H1 (cell line): ENCODE measurements around the gene LAYN. TPM values are rescaled to one million over a fixed set of nuclear protein-coding genes. Genes with fewer than 3 reads are reported as not detected.
A peak's percentile ranks its signal among the peaks of the same experiment; 100 is the strongest.

ENCODE experiments used
- CTCF ChIA-PET: fragments of 300-600 bp; sonication (Branson Sonifier 250); formaldehyde crosslinking; loops from one replicate; lab custom pipeline; 2021; ENCODE audit not compliant: partially characterized antibody; lab: Charles Lee
- POLR2A ChIA-PET: fragments of 300-600 bp; sonication (Branson Sonifier 250); formaldehyde crosslinking; loops from one replicate; lab custom pipeline; 2021; ENCODE audit warnings: inconsistent platforms; ENCODE audit not compliant: partially characterized antibody; lab: Charles Lee
- DNase-seq, 2 experiments: peaks; one replicate each; pipeline versions ENCODE4 v3.0.0 to v3.0.0-alpha.2; 2010 to 2022; ENCODE audit warnings: low spot score in 2 of 2, low read depth in 1 of 2, mixed read lengths in 1 of 2
- FAIRE-seq: peaks from 2 replicates; lab custom pipeline; 2011; peaks lifted over from hg19 to GRCh38; lab: Jason Lieb, UNC
- H2AFZ ChIP-seq: 2 replicates; pipeline ENCODE4 v1.8.1; 2012; ENCODE audit warnings: low read length, inconsistent platforms
- H2AK5ac ChIP-seq: 2 replicates; pipeline ENCODE4 v1.6.1; 2013; ENCODE audit warnings: low read depth, low read length
- H2BK120ac ChIP-seq: replicated peaks from 2 replicates; pipeline ENCODE3; 2013; ENCODE audit warnings: low read depth, low read length, inconsistent platforms
- H2BK12ac ChIP-seq: 2 replicates; pipeline ENCODE4 v1.6.1; 2013; ENCODE audit warnings: low read depth, low read length
- H2BK15ac ChIP-seq: 2 replicates; pipeline ENCODE4 v1.6.1; 2013; ENCODE audit warnings: low read length
- H2BK20ac ChIP-seq: 2 replicates; pipeline ENCODE4 v1.6.1; 2013; ENCODE audit warnings: low read length
- H2BK5ac ChIP-seq: 2 replicates; pipeline ENCODE4 v1.6.1; 2013; ENCODE audit warnings: low read depth, low read length
- H3K14ac ChIP-seq: 2 replicates; pipeline ENCODE4 v1.6.1; 2013; ENCODE audit warnings: inconsistent platforms; ENCODE audit not compliant: insufficient read length
- H3K18ac ChIP-seq: 2 replicates; pipeline ENCODE4 v1.6.1; 2013; ENCODE audit warnings: low read length; ENCODE audit errors: extremely low read depth
- H3K23ac ChIP-seq: 2 replicates; pipeline ENCODE4 v1.6.1; 2013; ENCODE audit warnings: inconsistent platforms; ENCODE audit not compliant: insufficient read length
- H3K23me2 ChIP-seq: 2 replicates; pipeline ENCODE4 v1.6.1; 2013; ENCODE audit warnings: low read depth, low read length
- H3K27ac ChIP-seq: 2 replicates; pipeline ENCODE4 v1.6.1; 2011; ENCODE audit warnings: low read depth, low read length, inconsistent platforms
- H3K27me3 ChIP-seq, 4 experiments: replicated peaks in 1 of 4; 1 replicate in 1 of 4; 2 replicates in 3 of 4; pipeline versions ENCODE4 v1.6.1 to v1.8.1; 2011 to 2013; ENCODE audit warnings: low read length in 3 of 4, mild to moderate bottlenecking in 3 of 4, inconsistent platforms in 2 of 4, mixed read lengths in 2 of 4, moderate library complexity in 1 of 4; ENCODE audit not compliant: control insufficient read depth in 3 of 4, insufficient read depth in 3 of 4; ENCODE audit errors: extremely low read depth in 1 of 4
- H3K36me3 ChIP-seq, 4 experiments: 2 replicates each; pipeline versions ENCODE4 v1.6.1 to v1.8.1; 2011 to 2013; ENCODE audit warnings: mild to moderate bottlenecking in 4 of 4, low read length in 3 of 4, moderate library complexity in 2 of 4, control low read depth in 1 of 4, inconsistent platforms in 1 of 4; ENCODE audit not compliant: insufficient read depth in 4 of 4, control insufficient read depth in 2 of 4
- H3K4ac ChIP-seq: replicated peaks from 2 replicates; pipeline ENCODE3; 2013; ENCODE audit warnings: low read length, low read depth, mixed read lengths, inconsistent platforms; ENCODE audit not compliant: insufficient read length
- H3K4me1 ChIP-seq, 4 experiments: replicated peaks in 1 of 4; 1 replicate in 1 of 4; 2 replicates in 3 of 4; pipeline versions ENCODE4 v1.6.1 to v1.8.1; 2011 to 2013; ENCODE audit warnings: low read length in 3 of 4, inconsistent platforms in 2 of 4, mixed read lengths in 1 of 4; ENCODE audit not compliant: insufficient read depth in 4 of 4, control insufficient read depth in 3 of 4
- H3K4me2 ChIP-seq, 2 experiments: 2 replicates each; pipeline versions ENCODE4 v1.6.1 to v1.8.1; 2011 to 2013; ENCODE audit warnings: low read depth in 2 of 2, low read length in 2 of 2, control low read depth in 1 of 2, inconsistent platforms in 1 of 2, mild to moderate bottlenecking in 1 of 2; ENCODE audit not compliant: insufficient read depth in 1 of 2
- H3K4me3 ChIP-seq, 4 experiments: fragments of 200-600, 300-600 bp in 1 of 4; sonication (generic), shearing (Covaris generic), sonication (Bioruptor Twin) in 1 of 4; 2 replicates each; pipeline versions ENCODE4 v1.5.1 to v1.8.1; 2011 to 2016; ENCODE audit warnings: low read length in 4 of 4, low read depth in 3 of 4, control low read depth in 2 of 4, inconsistent platforms in 2 of 4, mild to moderate bottlenecking in 2 of 4, mixed read lengths in 1 of 4, moderate library complexity in 1 of 4; ENCODE audit not compliant: insufficient read depth in 2 of 4; ENCODE audit errors: extremely low read depth in 1 of 4
- H3K56ac ChIP-seq: replicated peaks from 2 replicates; pipeline ENCODE3; 2013; ENCODE audit warnings: low read depth, mild to moderate bottlenecking, mixed read lengths, low read length, inconsistent platforms; ENCODE audit not compliant: insufficient read length
- H3K79me1 ChIP-seq: 2 replicates; pipeline ENCODE4 v1.6.1; 2013; ENCODE audit warnings: low read depth, low read length, control low read depth
- H3K79me2 ChIP-seq, 2 experiments: 2 replicates each; pipeline versions ENCODE4 v1.6.1 to v1.8.1; 2012 to 2013; ENCODE audit warnings: low read length in 2 of 2, mild to moderate bottlenecking in 2 of 2, inconsistent platforms in 1 of 2; ENCODE audit not compliant: insufficient read depth in 2 of 2, control insufficient read depth in 1 of 2
- H3K9ac ChIP-seq, 4 experiments: replicated peaks in 1 of 4; 1 replicate in 1 of 4; 2 replicates in 3 of 4; pipeline versions ENCODE4 v1.6.1 to v1.8.1; 2011 to 2013; ENCODE audit warnings: low read depth in 3 of 4, low read length in 3 of 4, control low read depth in 2 of 4, mild to moderate bottlenecking in 2 of 4, moderate library complexity in 2 of 4, inconsistent platforms in 1 of 4; ENCODE audit errors: extremely low read depth in 1 of 4
- H3K9me3 ChIP-seq, 2 experiments: 2 replicates each; pipeline versions ENCODE4 v1.6.1 to v1.8.1; 2012 to 2013; ENCODE audit warnings: mild to moderate bottlenecking in 2 of 2, moderate library complexity in 2 of 2, control low read depth in 1 of 2, inconsistent platforms in 1 of 2, low read depth in 1 of 2, low read length in 1 of 2, mixed read lengths in 1 of 2; ENCODE audit not compliant: insufficient read depth in 2 of 2
- H4K20me1 ChIP-seq, 2 experiments: replicated peaks in 1 of 2; 2 replicates each; pipeline versions ENCODE3 to v1.8.1; 2011 to 2013; ENCODE audit warnings: inconsistent platforms in 2 of 2, low read length in 2 of 2, mild to moderate bottlenecking in 1 of 2; ENCODE audit not compliant: insufficient read depth in 2 of 2, control insufficient read depth in 1 of 2
- H4K5ac ChIP-seq: 2 replicates; pipeline ENCODE4 v1.6.1; 2013; ENCODE audit warnings: low read length, low read depth, mixed read lengths, inconsistent platforms; ENCODE audit not compliant: insufficient read length
- H4K8ac ChIP-seq: 2 replicates; pipeline ENCODE4 v1.8.0; 2013; ENCODE audit warnings: mild to moderate bottlenecking, moderate library complexity, low read length, inconsistent platforms; ENCODE audit not compliant: insufficient read depth; ENCODE audit errors: extremely low read depth
- H4K91ac ChIP-seq: replicated peaks from 2 replicates; pipeline ENCODE3; 2013; ENCODE audit warnings: low read length, mixed read lengths, inconsistent platforms; ENCODE audit not compliant: insufficient read length
- ATF3 ChIP-seq: IDR thresholded peaks from 2 replicates; pipeline ENCODE4 v1.6.1; 2011; ENCODE audit warnings: low read depth, mild to moderate bottlenecking, low read length; ENCODE audit not compliant: insufficient read depth
- BRCA1 ChIP-seq: IDR thresholded peaks from 2 replicates; pipeline ENCODE4 v1.6.1; 2012; ENCODE audit warnings: low read depth, low read length, improper control_type of control experiment
- GABPA ChIP-seq: IDR thresholded peaks from 2 replicates; pipeline ENCODE4 v1.6.1; 2011; ENCODE audit warnings: mild to moderate bottlenecking, low read length, moderate library complexity, borderline replicate concordance; ENCODE audit not compliant: insufficient read depth
- KDM1A ChIP-seq: fragments of 200-600, 300-600 bp; sonication (generic); IDR thresholded peaks from 2 replicates; pipeline ENCODE4 v1.7.1; 2016; ENCODE audit warnings: mild to moderate bottlenecking, low read length, borderline replicate concordance
- MAFK ChIP-seq: IDR thresholded peaks from 2 replicates; pipeline ENCODE4 v1.6.1; 2012; ENCODE audit warnings: low read depth, mild to moderate bottlenecking, improper control_type of control experiment, low read length
- NRF1 ChIP-seq: IDR thresholded peaks from 2 replicates; pipeline ENCODE4 v1.6.1; 2011; ENCODE audit warnings: mild to moderate bottlenecking, low read depth, low read length, improper control_type of control experiment
- POU5F1 ChIP-seq: IDR thresholded peaks from 2 replicates; pipeline ENCODE4 v1.6.1; 2011; ENCODE audit warnings: low read depth, mild to moderate bottlenecking, low read length, moderate library complexity
- SP2 ChIP-seq: IDR thresholded peaks from 2 replicates; pipeline ENCODE4 v1.6.1; 2012; ENCODE audit warnings: mild to moderate bottlenecking, low read length, inconsistent platforms
- SRF ChIP-seq: IDR thresholded peaks from 2 replicates; pipeline ENCODE4 v1.6.1; 2011; ENCODE audit warnings: mild to moderate bottlenecking, low read depth, low read length, moderate library complexity
- TAF1 ChIP-seq: IDR thresholded peaks from 2 replicates; pipeline ENCODE4 v1.6.1; 2011; ENCODE audit warnings: mild to moderate bottlenecking, low read depth, low read length
- whole genome bisulfite sequencing, 2 experiments: shearing (Covaris generic) in 1 of 2; methylation state at CpG; one replicate each; pipeline versions ENCODE4 v1.1.6 to v1.1.7; 2013 to 2015; ENCODE audit warnings: low lambda C conversion rate in 2 of 2, mixed read lengths in 2 of 2, inconsistent platforms in 1 of 2, low coverage in 1 of 2, missing lambda C conversion rate in 1 of 2; ENCODE audit not compliant: insufficient replicate concordance in 2 of 2, insufficient coverage in 1 of 2, insufficient read length in 1 of 2; ENCODE audit errors: extremely low coverage in 1 of 2, missing lambda C conversion rate in 1 of 2; 5-methylcytosine and 5-hydroxymethylcytosine counted together
- polyA plus RNA-seq, 7 experiments: library from polyadenylated mRNA; depleted of rRNA in 3 of 7; stranded (reverse) in 5 of 7; unstranded in 2 of 7; fragments of >200 nt in 5 of 7; fragments of 200-250 nt in 2 of 7; gene quantifications; 1 replicate in 5 of 7; 2 replicates in 1 of 7; 4 replicates in 1 of 7; pipeline versions ENCODE4 v1.2.1 to v1.2.3, GENCODE V29; 2011 to 2013; ENCODE audit warnings: missing spikeins in 2 of 7, mixed read lengths in 2 of 7
- total RNA-seq: library from RNA; stranded (reverse); fragmentation: NEBNext Ultra II Directional; extraction: Animal tissue kit (Norgen Biotek cat#: 25700); gene quantifications from 2 replicates; pipeline ENCODE4 v1.2.1, GENCODE V29; 2021

Gene LAYN
- total and polyA plus RNA-seq, 2 of the 8 experiments (the other 6 are each of a cell fraction or from before 2014, with no cell fraction given) = 4.2 to 9.3 TPM

DNA sequence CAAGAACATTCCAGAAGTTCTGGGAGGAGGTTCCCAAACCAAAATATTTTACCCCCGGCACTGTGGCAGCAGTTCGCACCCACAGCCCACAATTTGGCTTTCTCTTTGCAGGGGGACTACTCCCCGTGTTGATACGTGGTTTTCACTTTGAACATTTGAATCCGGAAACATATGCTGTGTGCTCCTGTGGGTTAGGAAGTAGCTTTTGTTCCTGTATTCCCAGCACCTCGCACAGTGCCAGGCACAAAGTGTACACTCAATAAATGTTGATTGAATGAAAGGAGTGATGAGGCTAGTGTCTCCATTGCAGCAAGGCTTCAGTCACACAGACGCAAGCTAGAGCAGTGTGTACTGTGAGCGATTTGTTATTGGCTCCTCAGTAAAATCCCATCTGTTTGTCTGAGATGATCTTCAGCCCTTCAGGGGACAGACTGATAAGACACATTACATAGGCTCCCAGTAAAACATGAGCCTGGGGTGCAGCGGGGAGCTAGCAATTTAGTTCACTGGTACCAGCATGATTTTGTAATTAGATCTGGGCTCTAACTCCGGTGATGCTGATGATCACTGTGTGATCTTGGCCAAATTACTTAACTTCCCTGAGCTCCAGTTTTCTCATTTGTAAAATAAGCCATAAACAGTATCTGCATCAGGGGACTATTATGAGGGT is 2.2 kb downstream of the LAYN start:
- H2BK120ac ChIP-seq = no peak overlapping the region
- no peak for DNase-seq
- H4K91ac ChIP-seq = no peak overlapping the region
- no peak overlapping the region for H3K9ac ChIP-seq
- WGBS, 2 experiments = 91% methylated on average over 10 of the region's 10 CpGs; no CpG with 5 or more reads in 1 of the 2 experiments
- no peak overlapping the region for H3K4me3 ChIP-seq
- H2BK5ac ChIP-seq = no peak overlapping the region
- H3K4me2 ChIP-seq = peak overlapping the region in 1 of 2 experiments; percentile 97; a peak in 1 of 4 replicates
- H3K27ac ChIP-seq = no peak overlapping the region
- peaks cover 12% of the 10 kb centered on the region; the same call in 1 of the 2 replicates for H3K23me2 ChIP-seq
- H3K9me3 ChIP-seq = peaks cover 0 to 3% of the 10 kb centered on the region in 2 experiments; a peak in 1 of 4 replicates
- H3K4me1 ChIP-seq = peaks cover 0 to 8% (median 6%) of the 10 kb centered on the region in 4 experiments; a peak in 6 of 7 replicates
- no peaks in the 10 kb centered on the region for H4K20me1 ChIP-seq
- H3K27me3 ChIP-seq = peaks cover 9 to 43% (median 37%) of the 10 kb centered on the region in 4 experiments
- ChIA-PET CTCF (interaction anchor here (0.9 to 1.9 kb wide), 10 partner anchors 8 to 233 kb away, joined by 3 to 6 read pairs (median 4); partner anchors contain the start of gene HOATZ), POLR2A (interaction anchor here (0.6 to 2.0 kb wide), 3 partner anchors 8 to 329 kb away, joined by 3 to 5 read pairs (median 4); no protein-coding TSS in a partner anchor)
- H3K23ac ChIP-seq = no peak overlapping the region
- no peaks in the 10 kb centered on the region for H3K79me2 ChIP-seq
- no peak for FAIRE-seq
- H4K8ac ChIP-seq = no peak overlapping the region
- no peak for TF ChIP-seq KDM1A
- no peak for TF ChIP-seq SRF
- TF ChIP-seq SP2 = no peak
- TF ChIP-seq BRCA1 = no peak
- no peak for TF ChIP-seq NRF1
- TF ChIP-seq ATF3 = no peak
- no peak for TF ChIP-seq GABPA
- TF ChIP-seq TAF1 = no peak
- no peak for TF ChIP-seq POU5F1
- no peak for TF ChIP-seq MAFK
- H2AFZ ChIP-seq = no peak overlapping the region
- no peaks in the 10 kb centered on the region for H3K79me1 ChIP-seq
- H3K4ac ChIP-seq = no peak overlapping the region
- no peak overlapping the region for H2BK20ac ChIP-seq
- 0 out of 2 replicates have a peak overlapping the region, but pooled peaks have one; percentile 41 for H2AK5ac ChIP-seq
- H3K36me3 ChIP-seq = no peaks in the 10 kb centered on the region; a peak in 1 of 8 replicates
- H3K14ac ChIP-seq = no peak overlapping the region
- no peak overlapping the region for H3K56ac ChIP-seq
- H3K18ac ChIP-seq = no peak overlapping the region
- peak overlapping the region; percentile 28; the same call in 1 of the 2 replicates for H2BK12ac ChIP-seq
- no peak overlapping the region for H4K5ac ChIP-seq
- H2BK15ac ChIP-seq = 0 out of 2 replicates have a peak overlapping the region, but pooled peaks have one; percentile 76
